Panc1 (cell line): ENCODE measurements around the gene C1orf198.

ENCODE experiments used
- CTCF ChIP-seq: fragments of 450-650 bp; IDR thresholded peaks from 2 replicates; pipeline ENCODE4 v1.5.1; 2017; ENCODE audit warnings: mild to moderate bottlenecking
- POLR2AphosphoS5 ChIP-seq: IDR thresholded peaks from 2 replicates; pipeline ENCODE4 v1.6.1; 2012; ENCODE audit warnings: mild to moderate bottlenecking, low read depth, low read length, moderate library complexity
- REST ChIP-seq, 2 experiments: IDR thresholded peaks; 2 replicates each; pipeline ENCODE4 v1.6.1; 2011 to 2012; ENCODE audit warnings: low read depth in 2 of 2, control low read depth in 1 of 2, low read length in 1 of 2, mild to moderate bottlenecking in 1 of 2, moderate library complexity in 1 of 2; ENCODE audit not compliant: insufficient read depth in 1 of 2
- TCF7L2 ChIP-seq: IDR thresholded peaks from 2 replicates; pipeline ENCODE4 v1.6.1; 2011; ENCODE audit warnings: mild to moderate bottlenecking, low read depth, low read length, inconsistent platforms

DNA sequence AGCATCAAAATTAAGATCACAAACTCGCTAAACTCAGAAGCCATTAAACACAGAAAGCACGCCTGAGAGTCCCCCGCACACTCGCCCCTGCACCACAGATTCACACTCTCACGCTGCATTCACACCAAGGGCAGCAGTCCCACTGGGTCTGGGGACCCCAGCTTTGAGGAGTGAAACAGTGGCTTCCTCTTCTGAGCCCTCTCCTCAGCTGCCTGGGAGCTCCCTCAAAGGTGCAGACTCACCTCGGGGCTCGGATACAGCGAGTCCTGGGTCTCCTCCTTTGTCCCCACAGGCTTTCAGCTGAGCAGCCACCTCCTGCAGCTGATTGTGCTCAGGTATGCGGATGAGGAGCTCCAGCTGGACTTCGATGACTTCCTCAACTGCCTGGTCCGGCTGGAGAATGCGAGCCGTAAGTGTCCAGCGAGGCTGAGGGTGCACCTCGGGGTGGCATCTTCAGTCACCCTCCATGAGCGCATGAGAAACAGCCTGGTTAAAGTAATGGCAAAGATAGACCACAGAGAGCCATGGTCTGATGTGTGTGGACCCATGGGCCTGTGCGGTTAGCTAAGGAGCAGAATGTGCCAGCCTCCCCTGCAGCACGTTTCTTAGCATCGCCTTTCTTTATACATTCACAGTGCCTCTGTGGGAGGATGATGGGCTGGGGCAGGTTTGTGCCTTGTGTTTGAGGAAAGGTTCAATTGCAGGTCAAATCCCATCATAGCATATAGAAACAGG, 73.3 kb downstream of the C1orf198 start:
- TF ChIP-seq CTCF (no peak), REST (IDR thresholded peaks at IDR 0.05; ENCODE audit: insufficient read depth in 1 of 2, low read depth in 2 of 2, low read length in 1 of 2) (no peak), POLR2AphosphoS5 (no peak), TCF7L2 (no peak)
